HG02588 (cell line): ENCODE measurements around the gene SYNE1.
"Not testable (repeated sequence)": the region's sequence is repeated elsewhere in the genome, so short reads cannot be mapped to it uniquely, and the experiment has no call there.

Experiments
- ATAC-seq: cut with Tn5 transposase; IDR thresholded peaks from one replicate; pipeline ENCODE4 v1.9.1; 2021; ENCODE audit warnings: mild to moderate bottlenecking, moderate library complexity; ENCODE audit not compliant: unreplicated experiment

Gene SYNE1

GRCh38 chr6:152154559-152155356, 482.4 kb downstream of the SYNE1 start:
- no peak for ATAC-seq

DNA sequence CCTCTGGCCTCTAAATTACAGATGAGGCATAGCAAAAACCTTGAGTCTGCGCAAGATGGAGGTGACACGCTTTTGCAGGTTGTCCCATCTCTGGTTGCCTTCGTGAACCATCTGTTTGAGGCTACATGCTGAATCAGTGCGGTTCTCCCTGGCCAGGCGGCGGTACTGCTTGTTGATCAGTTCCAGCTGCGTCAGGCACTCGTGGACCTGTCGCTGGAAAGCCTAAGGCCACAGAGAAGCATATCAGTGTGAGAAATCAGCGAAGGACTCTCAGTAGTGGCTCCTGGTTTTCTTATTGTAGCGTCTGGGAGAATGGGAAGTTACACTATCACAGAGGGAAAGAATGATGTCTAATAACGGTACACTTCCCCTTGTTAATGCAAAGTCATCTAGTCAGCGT, 485.2 kb downstream of the SYNE1 start:
- no peak for ATAC-seq

DNA sequence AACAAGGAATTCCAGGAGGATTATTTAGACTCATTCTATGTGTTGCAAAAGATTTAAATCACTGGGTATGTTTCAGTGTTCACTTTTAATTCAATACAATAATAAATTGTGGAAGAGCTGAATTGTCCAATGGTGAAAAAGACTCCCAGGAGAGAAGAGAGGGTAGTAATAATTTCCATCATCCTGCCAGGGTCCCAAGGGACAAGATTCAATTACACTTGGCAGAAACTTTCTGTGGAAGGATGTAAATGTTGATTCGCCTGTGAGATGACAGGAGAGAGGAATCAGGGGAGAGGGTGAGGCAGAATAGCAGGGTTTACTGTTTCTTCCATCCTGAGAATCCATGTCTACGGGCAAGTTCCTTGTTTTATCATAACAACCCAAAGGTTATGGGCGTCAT, 487.0 kb downstream of the SYNE1 start:
- no peak for ATAC-seq

- no peak for ATAC-seq
These were observed 488.8 kb downstream of the SYNE1 start for GRCh38 chr6:152148412-152148811.

- no peak for ATAC-seq
These were observed 489.9 kb downstream of the SYNE1 start for GRCh38 chr6:152147269-152147668.

DNA sequence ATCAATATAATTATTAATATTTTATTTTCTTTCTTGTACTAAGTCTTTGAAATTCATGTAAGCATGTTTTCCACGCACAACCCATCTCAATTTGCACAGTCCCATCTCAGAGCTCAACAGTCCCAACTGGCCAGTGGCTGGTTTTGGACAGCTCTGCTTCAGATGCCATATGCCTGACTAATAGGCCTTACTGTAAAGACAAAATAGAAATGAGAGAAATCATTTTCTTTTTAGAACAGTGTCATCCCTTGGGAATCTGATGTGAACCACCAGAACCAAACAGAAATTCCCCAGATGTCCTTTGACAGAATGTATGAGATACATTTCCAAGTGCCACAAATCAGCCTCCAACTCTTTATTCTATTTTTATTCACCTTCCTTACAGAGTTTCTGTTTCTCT, 490.8 kb downstream of the SYNE1 start:
- no peak for ATAC-seq

DNA sequence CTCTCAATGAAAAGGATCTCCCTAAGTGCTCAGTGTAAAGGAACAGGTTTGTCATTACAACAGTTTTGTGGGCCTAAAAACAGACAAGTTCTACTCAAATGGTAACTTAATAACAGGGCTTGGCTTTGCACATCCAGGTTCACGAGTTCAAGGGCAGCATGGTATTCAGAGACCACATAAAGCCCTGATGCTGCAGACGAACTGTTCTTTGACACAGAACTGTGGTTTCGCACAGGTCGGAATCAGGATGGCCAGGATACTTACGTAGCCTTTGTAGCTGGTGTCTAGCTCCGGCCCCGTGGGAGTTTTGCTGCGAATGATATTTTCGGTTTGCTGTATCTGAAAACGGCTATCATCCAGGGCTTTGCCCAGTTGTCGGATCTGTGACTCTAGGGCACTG, 493.8 kb downstream of the SYNE1 start:
- ATAC-seq = no peak

DNA sequence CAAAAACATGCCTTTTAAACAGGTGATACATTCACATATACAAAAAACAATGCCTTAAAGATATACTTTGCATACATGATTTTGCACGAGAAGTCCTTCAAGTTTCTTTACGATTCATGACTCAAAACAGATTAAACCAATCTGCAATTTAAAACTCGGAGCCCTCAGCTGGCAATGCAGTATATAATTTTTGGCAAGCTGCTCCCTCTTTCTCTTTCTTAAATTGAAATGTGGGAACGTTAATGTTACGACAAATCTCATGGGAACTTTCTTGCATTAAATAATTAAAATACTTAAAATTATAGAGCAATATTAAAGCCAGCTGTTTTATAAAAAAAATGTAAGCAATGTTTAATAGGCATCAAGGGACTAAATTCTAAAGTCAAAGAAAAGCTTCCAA, 495.1 kb downstream of the SYNE1 start:
- ATAC-seq = no peak

- ATAC-seq = not testable (repeated sequence)
These were observed 498.8 kb downstream of the SYNE1 start for GRCh38 chr6:152138344-152138743.

DNA sequence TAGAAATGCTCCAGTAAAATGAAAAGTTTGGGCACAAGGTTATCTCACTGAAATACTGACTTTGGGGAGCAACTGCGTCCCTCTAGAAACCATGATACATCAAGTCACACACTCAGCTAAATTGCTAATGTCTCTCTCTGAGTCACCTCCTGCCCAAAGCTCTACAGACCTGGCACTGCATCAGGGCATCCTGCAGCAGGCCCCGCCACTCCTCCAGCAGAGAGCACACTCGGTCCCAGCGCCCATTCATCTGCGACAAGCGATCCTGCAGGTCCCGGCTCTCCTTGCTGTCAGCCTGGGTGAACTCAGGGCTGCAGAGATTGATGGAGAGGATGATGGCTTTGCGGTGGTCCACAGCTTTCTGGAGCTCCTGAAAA, 500.7 kb downstream of the SYNE1 start:
- no peak for ATAC-seq

GRCh38 chr6:152135755-152136448, 501.3 kb downstream of the SYNE1 start:
- no peak for ATAC-seq

GRCh38 chr6:152130441-152130840, 506.7 kb downstream of the SYNE1 start:
- no peak for ATAC-seq

DNA sequence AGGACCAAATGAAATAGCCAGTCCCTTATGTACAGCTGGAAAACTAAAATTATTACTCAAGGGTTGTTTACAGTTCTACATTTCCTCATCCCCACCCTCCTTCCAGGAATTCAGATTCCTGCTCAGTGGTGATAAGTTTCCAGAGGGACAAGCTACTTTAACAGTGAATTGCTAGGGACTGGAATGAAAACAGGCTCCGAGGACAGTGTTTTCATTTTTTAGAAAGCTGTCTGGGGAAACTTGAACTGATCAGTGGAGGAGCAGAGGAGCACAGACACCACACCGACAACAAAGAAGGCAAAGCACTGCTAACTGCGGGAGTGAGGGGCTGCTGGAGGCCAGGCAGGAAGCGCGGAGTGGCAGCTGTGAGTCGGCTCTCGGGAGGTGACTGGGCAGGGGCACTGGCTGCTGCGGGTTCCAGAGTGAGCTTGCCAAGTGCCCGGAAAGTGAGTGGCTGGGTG, 507.4 kb downstream of the SYNE1 start:
- no peak for ATAC-seq

DNA sequence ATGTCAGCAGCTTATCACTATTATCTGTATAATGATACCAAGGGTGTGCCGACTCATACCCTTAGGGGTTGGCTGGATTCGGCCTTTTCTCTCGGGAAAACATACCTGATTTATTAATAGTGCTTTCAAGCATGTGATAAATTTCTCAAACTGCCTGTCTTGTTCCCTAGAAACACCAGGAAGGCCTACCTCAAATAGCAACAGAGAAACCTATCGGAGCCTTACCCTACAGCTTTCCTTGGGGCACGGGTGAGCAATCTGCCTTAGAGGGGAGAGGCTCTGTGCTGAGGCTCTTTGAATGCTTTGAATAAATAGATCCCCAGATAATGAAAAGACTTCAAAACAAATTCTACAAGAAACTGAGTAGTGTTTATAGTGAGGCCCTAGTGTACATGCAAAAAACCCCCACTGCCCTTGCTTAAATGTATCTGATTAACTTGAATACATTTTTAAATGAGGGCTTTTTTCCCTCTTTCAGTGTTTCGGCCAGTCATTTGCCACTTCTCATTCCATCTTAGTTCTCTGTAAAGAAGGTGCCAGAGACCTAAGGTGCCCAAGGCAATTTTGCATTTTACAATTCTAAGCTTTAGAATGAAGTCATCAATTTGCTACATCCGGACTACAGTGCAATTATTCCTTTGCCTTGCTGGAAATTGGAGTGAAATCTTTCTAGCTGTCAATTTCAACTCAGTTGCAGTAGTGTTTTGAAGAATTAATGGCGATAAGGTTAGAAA, 509.6 kb downstream of the SYNE1 start:
- ATAC-seq = no peak

- no peak for ATAC-seq
These were observed 512.6 kb downstream of the SYNE1 start for GRCh38 chr6:152124429-152125074.

GRCh38 chr6:152123076-152123475, 514.1 kb downstream of the SYNE1 start:
- no peak for ATAC-seq

DNA sequence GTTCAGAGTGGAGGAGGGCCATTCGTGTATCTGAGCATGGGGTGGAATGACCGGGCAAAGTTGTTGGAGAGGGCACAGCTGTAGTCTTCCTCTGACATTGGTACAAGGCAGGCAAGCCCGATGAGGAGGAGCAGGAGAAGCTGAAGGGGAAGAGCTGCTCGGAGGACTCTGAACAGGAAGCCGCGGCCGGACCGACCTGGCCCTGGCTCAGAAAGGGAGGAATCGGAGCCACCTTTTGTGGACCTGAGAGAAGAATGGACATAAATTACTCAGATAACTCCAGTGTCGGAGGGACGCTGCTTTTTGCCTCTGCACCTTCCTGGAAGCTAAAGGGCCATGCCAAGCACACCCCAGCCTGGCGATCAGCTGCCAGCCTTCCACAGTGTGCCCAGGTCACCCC, 514.7 kb downstream of the SYNE1 start:
- no peak for ATAC-seq

DNA sequence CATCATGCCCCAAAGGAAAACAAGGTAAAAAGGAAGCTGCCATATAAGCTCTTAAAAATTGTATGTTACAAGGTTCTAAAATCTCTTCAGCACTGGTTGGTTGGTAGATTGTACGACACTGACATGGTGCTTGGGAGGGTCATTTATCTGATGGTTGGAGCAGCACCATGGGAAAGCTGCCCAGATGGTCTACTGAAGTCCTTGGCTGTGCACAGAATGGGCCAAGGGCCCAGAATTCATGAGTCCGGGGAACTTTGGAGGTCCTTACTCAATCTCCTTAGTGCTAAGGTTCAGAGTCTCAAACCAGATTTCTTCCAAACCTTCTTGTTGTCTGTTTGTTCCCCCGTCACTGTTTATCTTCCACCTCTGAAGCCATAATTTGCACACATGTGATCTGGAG, 515.3 kb downstream of the SYNE1 start:
- no peak for ATAC-seq

GRCh38 chr6:152119831-152120230, 517.3 kb downstream of the SYNE1 start:
- no peak for ATAC-seq

DNA sequence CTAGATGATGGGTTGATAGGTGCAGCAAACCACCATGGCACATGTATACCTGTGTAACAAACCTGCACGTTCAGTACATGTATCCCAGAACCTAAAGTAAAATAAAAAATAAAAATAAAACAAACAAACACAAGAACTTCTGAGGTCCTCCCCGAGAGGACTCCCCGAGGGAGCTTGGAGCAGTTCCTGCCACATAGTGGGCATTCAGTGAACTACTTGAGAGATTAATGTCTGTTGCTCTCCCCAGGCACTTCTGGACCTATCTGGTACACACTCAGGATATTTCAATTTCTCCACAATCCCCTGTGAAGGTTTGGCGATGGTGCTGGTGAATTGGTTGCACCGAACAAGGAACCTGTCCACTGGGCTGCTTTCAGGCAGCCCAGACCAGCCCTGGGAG, 518.5 kb downstream of the SYNE1 start:
- ATAC-seq = no peak

- ATAC-seq = no peak
These were observed 518.9 kb downstream of the SYNE1 start for GRCh38 chr6:152118224-152118623.
